ENCODE data around the gene PNPLA6.

DNA sequence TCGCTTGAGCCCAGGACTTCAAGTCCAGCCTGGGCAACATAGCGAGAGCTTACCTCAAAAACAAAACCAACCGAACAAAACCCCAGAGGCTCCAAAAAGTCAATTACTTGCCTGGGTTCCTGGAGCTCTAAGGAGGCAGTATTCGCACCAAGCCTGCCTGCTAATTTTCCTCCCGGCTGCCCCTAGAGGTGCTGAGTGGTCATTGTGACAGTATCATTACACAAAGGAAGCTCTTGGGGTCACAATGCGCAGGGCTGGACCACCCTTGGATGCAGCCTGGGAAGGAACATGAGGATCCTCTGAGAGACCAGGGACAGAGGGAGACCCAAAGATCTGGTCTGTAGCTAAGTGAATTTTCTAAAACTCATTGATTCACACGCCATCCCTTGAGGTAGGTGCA is 38.2 kb upstream of the PNPLA6 start:
- TF ChIP-seq, protein P1, sequence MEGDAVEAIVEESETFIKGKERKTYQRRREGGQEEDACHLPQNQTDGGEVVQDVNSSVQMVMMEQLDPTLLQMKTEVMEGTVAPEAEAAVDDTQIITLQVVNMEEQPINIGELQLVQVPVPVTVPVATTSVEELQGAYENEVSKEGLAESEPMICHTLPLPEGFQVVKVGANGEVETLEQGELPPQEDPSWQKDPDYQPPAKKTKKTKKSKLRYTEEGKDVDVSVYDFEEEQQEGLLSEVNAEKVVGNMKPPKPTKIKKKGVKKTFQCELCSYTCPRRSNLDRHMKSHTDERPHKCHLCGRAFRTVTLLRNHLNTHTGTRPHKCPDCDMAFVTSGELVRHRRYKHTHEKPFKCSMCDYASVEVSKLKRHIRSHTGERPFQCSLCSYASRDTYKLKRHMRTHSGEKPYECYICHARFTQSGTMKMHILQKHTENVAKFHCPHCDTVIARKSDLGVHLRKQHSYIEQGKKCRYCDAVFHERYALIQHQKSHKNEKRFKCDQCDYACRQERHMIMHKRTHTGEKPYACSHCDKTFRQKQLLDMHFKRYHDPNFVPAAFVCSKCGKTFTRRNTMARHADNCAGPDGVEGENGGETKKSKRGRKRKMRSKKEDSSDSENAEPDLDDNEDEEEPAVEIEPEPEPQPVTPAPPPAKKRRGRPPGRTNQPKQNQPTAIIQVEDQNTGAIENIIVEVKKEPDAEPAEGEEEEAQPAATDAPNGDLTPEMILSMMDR (IDR thresholded peaks at IDR 0.05; ENCODE audit: poor library complexity), result peak; percentile 7
- no peak for TF ChIP-seq EZH2 (IDR thresholded peaks at IDR 0.05; ENCODE audit: borderline replicate concordance)

All from hepatocyte (in vitro differentiated cells).